GM23338 (cell line): ENCODE results near the gene LMO7.

Experiments
- CTCF ChIP-seq, 2 experiments: fragments of 200-600 bp in 1 of 2; sonication (generic) in 1 of 2; conservative IDR thresholded peaks; 2 replicates each; pipeline versions ENCODE4 v1.5.1 to v1.6.1; 2016 to 2017; ENCODE audit warnings: antibody characterized with exemption in 2 of 2, low read depth in 2 of 2, mild to moderate bottlenecking in 2 of 2, moderate library complexity in 1 of 2
- EZH2 ChIP-seq: fragments of 200-600 bp; sonication (generic); IDR thresholded peaks from one replicate; pipeline ENCODE4 v1.8.0; 2017; ENCODE audit warnings: antibody characterized with exemption, mild to moderate bottlenecking, low read depth; ENCODE audit not compliant: unreplicated experiment
- EZH2phosphoT487 ChIP-seq: fragments of 200-600 bp; sonication (generic); IDR thresholded peaks from one replicate; pipeline ENCODE4 v1.8.1; 2018; ENCODE audit warnings: antibody characterized with exemption; ENCODE audit not compliant: unreplicated experiment
- REST ChIP-seq: IDR thresholded peaks from one replicate; pipeline ENCODE4 v1.6.1; 2018; ENCODE audit warnings: antibody characterized with exemption; ENCODE audit not compliant: unreplicated experiment
- STAT1 ChIP-seq: IDR thresholded peaks from one replicate; pipeline ENCODE4 v1.6.1; 2016; ENCODE audit warnings: antibody characterized with exemption; ENCODE audit not compliant: unreplicated experiment
- ZNF462 ChIP-seq: fragments of 250-450 bp; sonication (Bioruptor Pico); IDR thresholded peaks from 2 replicates; pipeline ENCODE4 v1.5.0; 2020; ENCODE audit warnings: mild to moderate bottlenecking, moderate library complexity

- TF ChIP-seq CTCF (conservative IDR thresholded peaks at IDR 0.05; ENCODE audit: low read depth in 2 of 2) (no peak), STAT1 (no peak), EZH2 (no peak), ZNF462 (CRISPR knock-in tag) (no peak), EZH2phosphoT487 (no peak), REST (no peak)
These were observed 266.3 kb downstream of the LMO7 start for GRCh38 chr13:75902166-75903104.
